Activated CD8-positive, alpha-beta memory T cell treated with anti-CD3 and anti-CD28 coated beads, Interleukin-2, amount 50 U/mL, for 24 hours (primary cell): Measurements from ENCODE around the gene PRR35.

Experiments
- DNase-seq: peaks from one replicate; pipeline ENCODE4 v3.0.0-alpha.2; 2020; ENCODE audit errors: extremely low read depth

PRR35 gene

GRCh38 chr16:528111-529011 lies 31.8 kb upstream of the PRR35 start:
- no peak for DNase-seq

GRCh38 chr16:529012-529575 lies 31.1 kb upstream of the PRR35 start:
- no peak for DNase-seq

GRCh38 chr16:530111-530817 lies 29.9 kb upstream of the PRR35 start:
- no peak for DNase-seq

DNA sequence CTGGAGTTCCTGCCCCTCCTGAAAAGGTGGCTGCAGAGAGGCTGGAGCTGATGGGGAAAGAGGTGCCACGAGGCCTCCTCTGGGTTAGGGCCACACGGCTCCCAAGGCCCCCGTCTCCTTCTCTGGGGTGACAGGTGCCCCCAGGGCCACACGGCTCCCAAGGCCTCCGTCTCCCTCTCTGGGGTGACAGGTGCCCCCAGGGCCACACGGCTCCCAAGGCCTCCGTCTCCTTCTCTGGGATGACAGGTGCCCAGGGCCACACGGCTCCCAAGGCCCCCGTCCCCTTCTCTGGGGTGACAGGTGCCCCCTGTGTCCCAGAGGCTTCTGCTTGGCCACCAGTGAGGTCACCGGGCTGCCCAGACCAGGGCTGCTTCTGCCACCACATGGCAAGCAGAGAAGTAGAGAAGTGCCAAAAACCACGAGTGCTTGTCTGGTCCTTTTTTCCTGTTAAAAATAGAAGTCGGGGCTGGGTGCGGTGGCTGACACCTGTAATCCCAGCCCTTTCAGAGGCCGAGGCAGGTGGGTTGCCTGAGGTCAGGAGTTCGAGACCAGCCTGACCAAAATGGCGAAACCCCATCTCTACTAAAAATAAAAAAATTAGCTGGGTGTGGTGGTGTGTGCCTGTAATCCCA lies 28.6 kb upstream of the PRR35 start:
- DNase-seq, result no peak

GRCh38 chr16:533391-534123 lies 26.6 kb upstream of the PRR35 start:
- DNase-seq, result no peak

- DNase-seq, result no peak
Observed at GRCh38 chr16:534135-534534, 26.1 kb upstream of the PRR35 start.

GRCh38 chr16:534856-535445 lies 25.2 kb upstream of the PRR35 start:
- DNase-seq, result no peak

DNA sequence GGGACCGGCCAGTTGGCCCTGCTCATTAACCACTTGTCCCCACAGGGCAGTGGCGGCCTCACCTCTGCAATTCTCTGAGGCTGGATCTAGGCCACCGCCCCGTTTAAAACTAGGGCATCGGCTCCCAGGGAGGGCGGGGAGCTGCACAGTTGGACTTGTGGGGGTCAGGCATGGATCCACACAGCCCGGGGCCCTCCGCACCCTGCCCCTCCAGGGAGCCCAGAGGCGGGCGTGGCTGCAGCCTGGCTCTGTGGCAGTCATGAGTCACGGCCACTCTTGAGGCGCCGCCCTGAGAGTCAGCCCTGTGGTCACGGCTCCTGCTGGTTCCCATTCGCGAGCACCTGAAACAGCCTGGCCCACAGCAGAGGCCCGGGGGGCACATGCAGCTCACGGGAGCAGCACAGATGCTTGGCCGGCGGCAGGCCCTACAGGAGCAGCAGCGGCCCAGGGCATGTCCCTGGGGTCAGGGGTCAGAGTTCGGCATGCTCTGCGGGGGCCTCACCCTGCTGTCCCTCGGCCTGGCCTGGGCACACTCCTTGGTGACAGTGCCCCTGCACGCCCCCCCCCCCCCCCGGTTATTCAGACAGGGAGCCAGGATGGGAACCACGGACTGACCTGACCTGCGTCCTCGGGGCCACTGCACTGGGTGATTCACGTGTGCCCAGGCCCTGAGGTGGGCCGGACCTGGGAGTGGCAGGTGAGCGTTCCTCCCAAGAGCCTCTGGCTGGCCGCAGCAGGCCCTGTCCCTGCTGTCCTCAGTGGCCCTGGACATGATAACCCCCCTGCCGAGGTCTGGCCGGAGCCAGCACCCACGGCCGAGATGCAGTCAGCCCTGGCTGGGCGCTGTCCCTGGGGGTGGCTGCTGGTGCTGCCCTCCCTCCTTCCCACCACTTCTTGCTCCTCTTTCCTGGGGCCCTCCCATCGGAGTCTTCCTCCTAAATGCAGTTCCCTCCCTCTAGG lies 24.5 kb upstream of the PRR35 start:
- DNase-seq, result no peak

DNA sequence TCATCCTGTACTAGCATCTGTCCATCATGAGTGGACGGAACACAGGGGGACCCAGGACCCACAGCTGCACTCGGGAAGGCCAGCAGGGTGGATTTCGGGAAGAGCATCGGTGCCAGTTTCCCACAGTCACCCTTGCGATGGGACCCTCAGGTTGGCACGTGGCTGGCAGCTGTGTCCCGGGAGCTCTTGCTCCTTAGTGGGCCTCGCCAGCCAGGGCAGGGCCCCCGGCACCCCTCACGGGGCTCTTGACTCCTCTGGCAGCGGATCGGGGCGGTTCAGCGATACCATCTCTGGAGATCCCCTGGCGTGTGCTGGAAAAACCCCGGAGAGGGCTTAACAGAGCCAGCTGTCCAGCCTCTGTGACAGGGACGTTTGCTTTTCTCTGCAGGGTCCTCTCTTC lies 23.4 kb upstream of the PRR35 start:
- DNase-seq, result no peak

DNA sequence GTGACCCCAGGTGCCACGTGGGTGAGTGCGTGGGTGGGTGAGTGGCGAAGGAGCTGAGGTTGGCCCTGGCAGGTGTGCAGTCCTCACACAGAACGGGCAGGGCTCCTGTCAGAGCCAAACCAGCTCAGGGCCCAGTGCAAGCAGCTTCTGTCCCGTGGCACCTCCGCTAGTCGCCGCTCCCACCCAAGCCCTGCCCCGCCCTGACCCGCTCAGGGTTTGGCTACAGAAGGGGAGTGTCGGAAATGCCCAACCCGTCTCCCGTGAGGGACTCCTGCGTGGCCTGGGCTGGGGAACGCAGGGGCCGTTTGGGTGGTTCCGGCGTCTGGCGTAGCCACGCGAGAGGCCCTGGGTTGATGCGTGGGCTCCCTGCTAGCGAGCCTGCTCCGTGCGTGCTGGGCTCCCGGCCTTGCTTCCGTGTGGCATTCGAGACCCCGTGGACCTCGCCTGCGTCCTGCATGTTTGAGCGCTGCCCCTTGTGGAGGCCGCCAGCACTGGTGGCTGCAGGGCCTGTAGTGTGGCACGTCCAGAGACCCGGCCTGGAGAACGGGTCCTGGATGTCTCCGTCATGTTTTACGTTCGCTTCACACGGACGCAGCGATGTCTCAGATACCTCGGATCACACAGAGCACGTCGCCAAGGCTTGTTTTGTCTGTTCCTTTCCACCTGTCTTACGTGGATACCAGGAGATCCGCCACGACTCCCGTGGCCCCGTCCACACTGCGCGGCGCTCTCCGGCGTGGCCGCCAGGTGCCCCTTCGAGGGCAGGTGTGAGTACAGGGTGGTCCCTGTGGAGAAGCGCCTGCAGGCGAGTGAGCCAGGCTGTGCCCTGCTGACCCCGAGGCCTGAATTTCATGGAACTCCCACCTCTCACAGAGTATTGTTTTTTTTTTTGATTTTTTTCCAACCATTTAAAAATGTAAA lies 22.5 kb upstream of the PRR35 start:
- no peak for DNase-seq

DNA sequence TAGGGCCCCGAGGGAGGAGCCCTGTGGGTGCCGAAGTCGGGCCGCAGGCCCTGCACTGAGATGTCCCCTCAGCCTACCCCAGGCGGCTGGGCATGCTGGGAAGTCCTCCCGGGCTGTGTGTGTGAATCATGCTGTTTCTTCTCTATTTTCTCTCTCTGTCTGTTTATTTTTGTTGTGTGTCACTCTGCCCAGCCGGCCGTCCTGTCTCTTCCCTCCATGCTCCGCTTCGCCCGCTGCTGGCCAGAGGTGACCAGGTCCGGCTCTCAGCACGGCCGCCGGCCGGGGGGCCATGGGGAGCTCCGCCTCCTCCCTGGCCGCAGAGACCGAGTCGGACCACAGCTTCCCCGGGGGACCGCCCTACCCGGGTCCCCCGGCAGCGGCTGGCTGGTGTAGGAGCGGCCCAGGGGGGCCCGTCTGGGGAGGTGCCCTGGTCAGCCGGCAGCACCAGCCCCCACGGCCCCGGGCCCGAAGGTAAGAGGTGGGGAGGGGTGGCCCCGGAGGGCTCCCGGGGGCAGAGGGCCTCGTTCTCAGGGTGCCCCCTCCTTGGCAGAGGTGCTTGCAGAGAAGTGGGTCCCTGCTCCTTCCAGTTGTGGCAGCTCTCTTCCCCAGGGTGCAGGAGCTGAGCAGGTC lies 20.2 kb upstream of the PRR35 start:
- no peak for DNase-seq

DNA sequence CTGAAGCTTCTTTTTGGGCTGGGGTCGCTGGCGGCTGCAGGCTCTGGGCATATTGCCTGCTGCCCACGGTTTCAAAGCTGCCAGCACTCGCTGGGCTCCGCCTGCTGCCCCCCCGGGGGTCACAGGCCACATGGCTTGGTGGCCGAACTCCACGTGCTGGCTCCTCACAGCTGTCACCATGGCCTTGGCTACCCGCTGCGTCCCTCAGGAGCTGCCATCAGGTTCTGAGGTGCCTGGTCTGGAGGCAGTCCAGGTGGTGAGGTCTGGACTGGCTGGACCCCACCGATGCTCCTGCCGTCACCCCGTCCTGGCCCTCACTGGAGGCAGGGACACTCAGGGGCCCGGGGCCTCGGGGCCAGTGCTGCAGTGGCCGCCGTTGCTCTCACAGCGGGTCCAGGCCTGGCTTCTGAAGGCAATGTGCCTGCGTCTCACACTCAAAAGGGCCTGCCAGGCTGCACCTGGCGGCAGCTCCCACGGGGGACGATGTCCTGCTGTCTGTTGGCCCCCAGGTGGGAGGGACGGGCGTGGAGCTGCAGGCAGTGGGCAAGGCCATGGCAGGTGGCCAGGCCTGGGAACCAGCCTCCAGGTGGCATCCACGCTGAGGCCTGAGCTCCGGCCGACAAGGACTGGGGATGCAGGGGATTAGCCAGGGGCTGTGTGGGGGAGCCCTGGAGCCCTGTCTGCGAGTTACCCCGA lies 19.4 kb upstream of the PRR35 start:
- no peak for DNase-seq

DNA sequence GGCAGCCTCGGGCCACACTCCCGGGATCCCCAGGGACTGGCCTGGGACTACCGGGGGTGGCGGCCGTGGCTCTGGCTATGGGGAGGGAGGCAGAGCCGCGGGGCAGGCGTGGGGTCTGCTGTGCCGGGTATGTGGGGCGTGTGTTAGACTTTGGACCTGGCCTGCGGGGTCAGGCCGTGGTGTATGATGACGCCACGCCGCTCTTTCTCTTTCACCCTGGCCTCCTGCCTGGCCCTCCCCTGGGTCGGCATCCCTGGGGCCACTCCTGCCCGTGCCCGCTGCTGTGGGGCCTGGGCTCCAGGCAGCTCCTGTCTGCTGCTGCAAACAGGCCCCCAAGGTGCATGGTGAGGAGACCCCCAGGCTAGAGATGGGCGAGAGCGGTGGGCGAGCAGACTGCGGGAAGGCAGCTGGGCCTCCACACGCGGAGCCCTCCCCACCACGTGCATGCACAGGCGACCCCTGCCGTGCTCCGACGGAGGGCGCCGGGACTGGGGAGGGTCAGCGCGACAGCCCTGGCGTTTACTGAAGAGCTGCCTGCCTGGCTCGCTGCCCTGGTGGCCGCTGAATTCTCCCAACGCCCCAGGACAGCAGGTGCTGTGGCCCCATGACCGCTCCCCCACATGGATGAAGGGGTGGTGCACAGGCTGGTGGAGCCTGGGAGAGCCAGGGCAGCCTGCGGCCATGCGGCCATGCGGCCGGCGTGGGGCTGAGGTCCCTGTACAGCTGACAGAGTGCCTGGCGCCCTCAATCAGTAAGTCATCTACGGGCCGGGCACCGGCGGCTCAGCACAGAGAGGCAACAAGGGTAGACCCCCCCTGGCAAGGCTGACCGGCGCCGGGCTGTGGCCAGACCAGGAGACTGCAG lies 16.7 kb upstream of the PRR35 start:
- DNase-seq, result no peak

GRCh38 chr16:544517-544916 lies 15.7 kb upstream of the PRR35 start:
- no peak for DNase-seq

GRCh38 chr16:546909-547770 lies 13.1 kb upstream of the PRR35 start:
- no peak for DNase-seq

- no peak for DNase-seq
Observed at GRCh38 chr16:548586-548985, 11.6 kb upstream of the PRR35 start.
